Endothelial cell of umbilical vein (primary cell): Measurements from ENCODE around the gene LRRIQ4. TPM values are rescaled to one million over a fixed set of nuclear protein-coding genes. Genes with fewer than 3 reads are reported as not detected.

Experiments
- BruUV-seq: library from RNA; stranded (reverse); fragments of 400-500 nt; replicated peaks from 2 replicates; lab custom pipeline; 2021; lab: Mats Ljungman, UMichigan
- CTCF ChIA-PET: fragments of 300-600, 350-600 bp; sonication (Branson Sonifier 250); formaldehyde crosslinking; loops from one replicate; lab custom pipeline; 2021; ENCODE audit warnings: antibody characterized with exemption, inconsistent platforms; lab: Charles Lee
- POLR2A ChIA-PET: fragments of 300-600, 350-600 bp; sonication (Branson Sonifier 250); formaldehyde crosslinking; loops from one replicate; lab custom pipeline; 2021; ENCODE audit warnings: antibody characterized with exemption, inconsistent platforms; lab: Charles Lee
- DNase-seq: peaks from one replicate; pipeline ENCODE4 v3.0.0-alpha.2; 2011; ENCODE audit warnings: low read depth, low spot score
- FAIRE-seq: peaks from 2 replicates; lab custom pipeline; 2011; peaks lifted over from hg19 to GRCh38; lab: Jason Lieb, UNC
- H2AFZ ChIP-seq: 2 replicates; pipeline ENCODE4 v1.6.0; 2012; ENCODE audit warnings: low read depth, low read length, control low read depth, inconsistent platforms
- H3K27ac ChIP-seq: 2 replicates; pipeline ENCODE4 v1.5.1; 2011; ENCODE audit warnings: low read depth, mild to moderate bottlenecking, control low read depth, low read length, moderate library complexity; ENCODE audit not compliant: insufficient read depth
- H3K27me3 ChIP-seq, 2 experiments: 2 replicates each; pipeline versions ENCODE4 v1.6.0 to v1.6.1; 2011; ENCODE audit warnings: low read length in 2 of 2, mixed read lengths in 1 of 2; ENCODE audit not compliant: control insufficient read depth in 2 of 2, insufficient read depth in 2 of 2
- H3K36me3 ChIP-seq, 2 experiments: 2 replicates in 1 of 2; 3 replicates in 1 of 2; pipeline ENCODE4 v1.5.1; 2011; ENCODE audit warnings: low read length in 2 of 2, mild to moderate bottlenecking in 1 of 2, moderate library complexity in 1 of 2; ENCODE audit not compliant: control insufficient read depth in 2 of 2, insufficient read depth in 2 of 2; ENCODE audit errors: extremely low read depth in 1 of 2
- H3K4me1 ChIP-seq: 3 replicates; pipeline ENCODE4 v1.5.1; 2011; ENCODE audit warnings: mild to moderate bottlenecking, low read length; ENCODE audit not compliant: control insufficient read depth, insufficient read depth; ENCODE audit errors: extremely low read depth
- H3K4me2 ChIP-seq: 2 replicates; pipeline ENCODE4 v1.6.1; 2011; ENCODE audit warnings: low read length, control low read depth, mixed read lengths; ENCODE audit not compliant: insufficient read depth
- H3K4me3 ChIP-seq, 3 experiments: fragments of 200-600 bp in 1 of 3; sonication (generic), shearing (Covaris generic) in 1 of 3; replicated peaks in 1 of 3; 2 replicates each; pipeline ENCODE4 v1.5.1; 2011 to 2016; ENCODE audit warnings: control low read depth in 3 of 3, low read length in 3 of 3, mild to moderate bottlenecking in 2 of 3, inconsistent platforms in 1 of 3, low read depth in 1 of 3, moderate library complexity in 1 of 3; ENCODE audit not compliant: insufficient read depth in 1 of 3
- H3K79me2 ChIP-seq: 2 replicates; pipeline ENCODE4 v1.6.0; 2012; ENCODE audit warnings: low read length, inconsistent platforms; ENCODE audit not compliant: control insufficient read depth, insufficient read depth
- H3K9ac ChIP-seq: replicated peaks from 2 replicates; pipeline ENCODE3; 2011; ENCODE audit warnings: low read length, control low read depth; ENCODE audit not compliant: insufficient read depth; ENCODE audit errors: extremely low read depth
- H3K9me1 ChIP-seq: replicated peaks from 3 replicates; pipeline ENCODE4 v1.6.0; 2011; ENCODE audit warnings: mild to moderate bottlenecking, low read length; ENCODE audit not compliant: control insufficient read depth, insufficient read depth; ENCODE audit errors: extremely low read depth
- H3K9me3 ChIP-seq: replicated peaks from 2 replicates; pipeline ENCODE4 v1.5.1; 2012; ENCODE audit warnings: low read length, inconsistent platforms; ENCODE audit not compliant: control insufficient read depth, insufficient read depth
- H4K20me1 ChIP-seq: replicated peaks from 2 replicates; pipeline ENCODE3; 2011; ENCODE audit warnings: mild to moderate bottlenecking, low read length; ENCODE audit not compliant: control insufficient read depth, insufficient read depth; ENCODE audit errors: extremely low read depth
- EZH2 ChIP-seq: IDR thresholded peaks from 2 replicates; pipeline ENCODE4 v1.6.1; 2012; ENCODE audit warnings: borderline replicate concordance, low read depth, mild to moderate bottlenecking, moderate library complexity, low read length, inconsistent platforms; ENCODE audit not compliant: severe bottlenecking
- FOS ChIP-seq: IDR thresholded peaks from 2 replicates; pipeline ENCODE4 v1.6.1; 2011; ENCODE audit warnings: mild to moderate bottlenecking, low read length, moderate library complexity, borderline replicate concordance; ENCODE audit not compliant: insufficient read depth
- GATA2 ChIP-seq: IDR thresholded peaks from 2 replicates; pipeline ENCODE4 v1.7.0; 2011; ENCODE audit warnings: low read depth, mild to moderate bottlenecking, moderate library complexity, mixed read lengths, low read length; ENCODE audit not compliant: insufficient read length, insufficient read depth
- JUN ChIP-seq: IDR thresholded peaks from 2 replicates; pipeline ENCODE4 v1.6.1; 2011; ENCODE audit warnings: borderline replicate concordance, low read depth; ENCODE audit not compliant: insufficient read length, insufficient read depth
- MYC ChIP-seq: IDR thresholded peaks from one replicate; pipeline ENCODE4 v1.6.1; 2011; ENCODE audit warnings: mild to moderate bottlenecking, low read depth, low read length
- POLR2A ChIP-seq: IDR thresholded peaks from 2 replicates; pipeline ENCODE4 v1.6.1; 2012; ENCODE audit warnings: low read depth, mild to moderate bottlenecking, control low read depth, low read length
- POLR2AphosphoS5 ChIP-seq: IDR thresholded peaks from 2 replicates; pipeline ENCODE4 v1.6.1; 2012; ENCODE audit warnings: low read depth, mild to moderate bottlenecking, control low read depth, low read length, moderate library complexity; ENCODE audit not compliant: insufficient read depth
- dilution Hi-C: fragments of 300-500 bp; cut with MboI; formaldehyde crosslinking; loops from one replicate; pipeline ENCODE4 v1.15.0; 2019; ENCODE audit warnings: low sequenced_read_pairs; ENCODE audit not compliant: extremely low pct_ligation_motif_present
- intact Hi-C: fragments of 100-400 bp; cut with micrococcal nuclease; formaldehyde crosslinking; loops from one replicate; pipeline ENCODE4 v1.10.0; 2022
- polyA plus RNA-seq, 4 experiments: library from polyadenylated mRNA; depleted of rRNA in 3 of 4; stranded (reverse) in 3 of 4; unstranded in 1 of 4; fragments of >200 nt; gene quantifications; 2 replicates each; pipeline versions ENCODE4 v1.2.1 to v1.2.3, GENCODE V29; 2011 to 2012; ENCODE audit warnings: missing spikeins in 1 of 4
- total RNA-seq: library from RNA; stranded (reverse); gene quantifications from 2 replicates; pipeline ENCODE4 v1.2.3, GENCODE V29; 2021
- TF ChIP-seq, protein P1 (sequence below), 2 donors: IDR thresholded peaks; 1 replicate in 1 of 2; 2 replicates in 1 of 2; pipeline ENCODE4 v1.5.1; 2011; ENCODE audit warnings: low read length in 2 of 2, mild to moderate bottlenecking in 2 of 2, moderate library complexity in 2 of 2, control low read depth in 1 of 2, inconsistent platforms in 1 of 2, low read depth in 1 of 2; ENCODE audit not compliant: insufficient read depth in 1 of 2; ENCODE audit errors: extremely low read depth in 1 of 2
- TF ChIP-seq, protein P2 (sequence below): IDR thresholded peaks from 2 replicates; pipeline ENCODE4 v1.6.1; 2011; ENCODE audit not compliant: insufficient read depth, insufficient read length

Gene LRRIQ4
- total and polyA plus RNA-seq, 2 donors (not counting 3 experiments of a cell fraction or from before 2014, with no cell fraction given) = 0.04 TPM; not detected in 1

DNA sequence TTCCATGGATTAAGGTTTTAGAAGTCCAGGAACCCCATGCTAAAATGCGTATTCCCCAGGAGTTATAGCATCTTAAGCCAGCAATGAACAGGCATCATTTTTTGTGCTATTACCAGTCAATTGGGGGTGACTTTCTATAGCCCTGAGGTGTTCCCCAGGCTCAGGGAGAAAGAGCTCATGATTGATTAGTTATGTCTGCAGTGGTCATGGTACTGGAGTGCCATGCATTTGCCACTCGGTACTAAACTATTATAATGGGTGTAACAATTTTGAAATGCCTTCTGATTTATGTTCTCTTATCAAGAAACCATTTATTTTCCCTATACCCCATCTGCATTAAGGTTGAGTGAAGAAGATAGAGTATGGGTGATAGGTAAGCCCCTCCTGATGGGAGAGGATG lies 45.1 kb downstream of the LRRIQ4 start:
- FAIRE-seq = no peak
- BruUV-seq = no TSS peak
- Histone ChIP-seq H3K9me1 (no peaks in the 10 kb centered on the region), H3K9me3 (no peaks in the 10 kb centered on the region), H3K9ac (no peak overlapping the region), H3K4me1 (no peaks in the 10 kb centered on the region), H3K4me3 (no peak overlapping the region), H3K27me3 (peaks cover 18 to 30% of the 10 kb centered on the region in 2 experiments), H3K79me2 (no peaks in the 10 kb centered on the region), H3K27ac (no peak overlapping the region), H3K36me3 (no peaks in the 10 kb centered on the region), H2AFZ (no peak overlapping the region), H3K4me2 (no peak overlapping the region), H4K20me1 (no peaks in the 10 kb centered on the region)
- DNase-seq = no peak
- POLR2A ChIA-PET = no interaction called here
- dilution Hi-C loops = no loop called here
- no peak for TF ChIP-seq POLR2AphosphoS5
- intact Hi-C loops = no loop called here
- CTCF ChIA-PET = no interaction called here

DNA sequence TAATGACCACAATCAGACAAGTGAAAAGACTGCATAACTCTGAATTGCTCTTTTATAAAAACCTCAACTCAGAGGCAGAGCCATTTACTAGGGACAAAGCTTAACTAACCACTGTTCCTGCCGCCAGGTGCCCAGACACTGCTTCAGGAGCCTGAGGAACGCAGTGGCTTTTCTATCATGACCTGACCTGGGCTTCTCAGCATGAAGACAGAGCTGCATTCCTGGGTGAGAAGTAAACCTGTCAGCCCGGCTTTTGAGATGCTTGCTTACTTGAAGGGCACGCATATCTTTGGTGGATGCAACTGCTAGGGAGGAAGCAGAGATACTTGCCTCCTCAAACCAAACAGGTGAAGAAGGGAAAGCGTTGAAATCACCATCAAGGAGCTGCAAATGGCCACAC lies 49.2 kb downstream of the LRRIQ4 start:
- Histone ChIP-seq H3K79me2 (no peaks in the 10 kb centered on the region), H3K4me3 (no peak overlapping the region), H3K9me1 (no peaks in the 10 kb centered on the region), H4K20me1 (no peaks in the 10 kb centered on the region), H2AFZ (no peak overlapping the region), H3K27me3 (peaks cover 6 to 10% of the 10 kb centered on the region in 2 experiments), H3K36me3 (no peaks in the 10 kb centered on the region), H3K4me2 (no peak overlapping the region), H3K9ac (no peak overlapping the region), H3K9me3 (no peaks in the 10 kb centered on the region), H3K27ac (no peak overlapping the region), H3K4me1 (no peaks in the 10 kb centered on the region)
- ChIA-PET CTCF (interaction anchor here (0.7 to 2.9 kb wide), 10 partner anchors 9 to 192 kb away, joined by 3 to 18 read pairs (median 4); no protein-coding TSS in a partner anchor), POLR2A (no interaction called here)
- intact Hi-C loops = loop anchor here (2.0 to 10.0 kb wide), 5 partner anchors 99 to 730 kb away; partner anchors contain the start of genes GPR160 and PHC3
- no peak for DNase-seq
- TF ChIP-seq, protein P1, sequence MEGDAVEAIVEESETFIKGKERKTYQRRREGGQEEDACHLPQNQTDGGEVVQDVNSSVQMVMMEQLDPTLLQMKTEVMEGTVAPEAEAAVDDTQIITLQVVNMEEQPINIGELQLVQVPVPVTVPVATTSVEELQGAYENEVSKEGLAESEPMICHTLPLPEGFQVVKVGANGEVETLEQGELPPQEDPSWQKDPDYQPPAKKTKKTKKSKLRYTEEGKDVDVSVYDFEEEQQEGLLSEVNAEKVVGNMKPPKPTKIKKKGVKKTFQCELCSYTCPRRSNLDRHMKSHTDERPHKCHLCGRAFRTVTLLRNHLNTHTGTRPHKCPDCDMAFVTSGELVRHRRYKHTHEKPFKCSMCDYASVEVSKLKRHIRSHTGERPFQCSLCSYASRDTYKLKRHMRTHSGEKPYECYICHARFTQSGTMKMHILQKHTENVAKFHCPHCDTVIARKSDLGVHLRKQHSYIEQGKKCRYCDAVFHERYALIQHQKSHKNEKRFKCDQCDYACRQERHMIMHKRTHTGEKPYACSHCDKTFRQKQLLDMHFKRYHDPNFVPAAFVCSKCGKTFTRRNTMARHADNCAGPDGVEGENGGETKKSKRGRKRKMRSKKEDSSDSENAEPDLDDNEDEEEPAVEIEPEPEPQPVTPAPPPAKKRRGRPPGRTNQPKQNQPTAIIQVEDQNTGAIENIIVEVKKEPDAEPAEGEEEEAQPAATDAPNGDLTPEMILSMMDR (IDR thresholded peaks at IDR 0.05; ENCODE audit: extremely low read depth in 1 of 2, insufficient read depth in 1 of 2, low read depth in 1 of 2, low read length in 2 of 2) = no peak
- TF ChIP-seq MYC = no peak
- TF ChIP-seq JUN = no peak
- TF ChIP-seq GATA2 = no peak
- no peak for TF ChIP-seq FOS
- TF ChIP-seq EZH2 = no peak
- no peak for TF ChIP-seq POLR2A
- TF ChIP-seq, protein P2, sequence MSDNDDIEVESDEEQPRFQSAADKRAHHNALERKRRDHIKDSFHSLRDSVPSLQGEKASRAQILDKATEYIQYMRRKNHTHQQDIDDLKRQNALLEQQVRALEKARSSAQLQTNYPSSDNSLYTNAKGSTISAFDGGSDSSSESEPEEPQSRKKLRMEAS = no peak
- no peak for TF ChIP-seq POLR2AphosphoS5
- no TSS peak for BruUV-seq
- FAIRE-seq = no peak
- dilution Hi-C loops = no loop called here
